Measurements from ENCODE around the gene MED12L. TPM values are rescaled to one million over a fixed set of nuclear protein-coding genes. Genes with fewer than 3 reads are reported as not detected.

The MED12L gene
- total and polyA plus RNA-seq, 9 of the 15 experiments (the other 6 are each of a cell fraction or from before 2014, with no cell fraction given) = not detected

GRCh38 chr3:151201051-151201730 lies 115.7 kb downstream of the MED12L start (continued):
- no peak for TF ChIP-seq ZBTB40 (IDR thresholded peaks at IDR 0.05)
- TF ChIP-seq ZBTB40 (CRISPR knock-in tag; IDR thresholded peaks at IDR 0.05) = no peak
- TF ChIP-seq ZBTB1 (CRISPR knock-in tag; IDR thresholded peaks at IDR 0.05; ENCODE audit: borderline replicate concordance, low read depth) = no peak
- no peak for TF ChIP-seq ATF1 (CRISPR knock-in tag; IDR thresholded peaks at IDR 0.05)
- no peak for TF ChIP-seq ATF1 (tag; IDR thresholded peaks at IDR 0.05)
- TF ChIP-seq GATAD2A (IDR thresholded peaks at IDR 0.05) = no peak
- TF ChIP-seq DACH1 (IDR thresholded peaks at IDR 0.05; ENCODE audit: partially characterized antibody) = no peak
- TF ChIP-seq GABPB1 (CRISPR knock-in tag; IDR thresholded peaks at IDR 0.05) = no peak
- TF ChIP-seq POU5F1 (IDR thresholded peaks at IDR 0.05; ENCODE audit: borderline replicate concordance, low read depth, low read length, partially characterized antibody) = no peak
- TF ChIP-seq ZNF318 (IDR thresholded peaks at IDR 0.05; ENCODE audit: borderline replicate concordance in 1 of 2, low read depth in 1 of 2) = no peak
- no peak for TF ChIP-seq ATF7 (IDR thresholded peaks at IDR 0.05)

Measured in K562 (cell line).